NT2/D1 (cell line): ENCODE results near the gene TDRD9.
"Not testable (repeated sequence)": the region's sequence is repeated elsewhere in the genome, so short reads cannot be mapped to it uniquely, and the experiment has no call there.

Experiments
- DNase-seq: peaks from one replicate; pipeline ENCODE4 v3.0.0-alpha.2; 2011; ENCODE audit warnings: low read depth, low spot score
- H3K27me3 ChIP-seq: 2 replicates; pipeline ENCODE4 v1.6.0; 2011; ENCODE audit warnings: mild to moderate bottlenecking; ENCODE audit not compliant: insufficient read length, insufficient read depth
- H3K36me3 ChIP-seq: 2 replicates; pipeline ENCODE4 v1.6.1; 2011; ENCODE audit warnings: mild to moderate bottlenecking, low read length, mixed read lengths; ENCODE audit not compliant: insufficient read depth, insufficient read length
- H3K4me1 ChIP-seq: 2 replicates; pipeline ENCODE4 v1.5.1; 2011; ENCODE audit not compliant: insufficient read depth, insufficient read length
- H3K4me3 ChIP-seq: 2 replicates; pipeline ENCODE4 v1.5.1; 2011; ENCODE audit warnings: low read depth; ENCODE audit not compliant: insufficient read length
- H3K9ac ChIP-seq: 2 replicates; pipeline ENCODE4 v1.6.0; 2011; ENCODE audit warnings: low read depth; ENCODE audit not compliant: insufficient read length
- H3K9me3 ChIP-seq: 2 replicates; pipeline ENCODE4 v1.5.1; 2011; ENCODE audit warnings: mild to moderate bottlenecking, low read length; ENCODE audit not compliant: insufficient read depth
- SUZ12 ChIP-seq: IDR thresholded peaks from 2 replicates; pipeline ENCODE4 v1.6.1; 2011; ENCODE audit not compliant: insufficient read length, insufficient read depth; ENCODE audit errors: extremely low read depth
- YY1 ChIP-seq: IDR thresholded peaks from 2 replicates; pipeline ENCODE4 v1.6.1; 2011; ENCODE audit not compliant: insufficient read length, insufficient read depth
- ZNF274 ChIP-seq: IDR thresholded peaks from 2 replicates; pipeline ENCODE4 v1.6.1; 2011; ENCODE audit warnings: mild to moderate bottlenecking, low read depth, low read length

Gene TDRD9

DNA sequence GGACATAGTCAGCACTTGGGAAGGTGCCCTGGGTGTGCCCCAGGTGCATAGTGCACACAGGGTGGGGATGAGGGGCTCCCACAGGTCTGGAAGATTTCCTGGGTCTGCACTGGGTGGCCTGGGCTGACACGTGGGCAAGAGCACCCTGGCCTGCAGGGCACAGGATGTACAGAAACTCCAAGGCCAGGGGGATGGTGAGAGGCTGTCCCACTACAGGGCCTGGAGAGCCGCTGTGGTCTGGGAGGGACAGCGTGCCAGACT lies 45.1 kb upstream of the TDRD9 start:
- no peak for DNase-seq
- TF ChIP-seq ZNF274 (no peak), YY1 (no peak), SUZ12 (no peak)
- Histone ChIP-seq H3K27me3 (no peaks in the 10 kb centered on the region), H3K9me3 (no peaks in the 10 kb centered on the region), H3K4me1 (peaks cover 20% of the 10 kb centered on the region), H3K4me3 (no peak overlapping the region), H3K36me3 (no peaks in the 10 kb centered on the region), H3K9ac (no peak overlapping the region)

DNA sequence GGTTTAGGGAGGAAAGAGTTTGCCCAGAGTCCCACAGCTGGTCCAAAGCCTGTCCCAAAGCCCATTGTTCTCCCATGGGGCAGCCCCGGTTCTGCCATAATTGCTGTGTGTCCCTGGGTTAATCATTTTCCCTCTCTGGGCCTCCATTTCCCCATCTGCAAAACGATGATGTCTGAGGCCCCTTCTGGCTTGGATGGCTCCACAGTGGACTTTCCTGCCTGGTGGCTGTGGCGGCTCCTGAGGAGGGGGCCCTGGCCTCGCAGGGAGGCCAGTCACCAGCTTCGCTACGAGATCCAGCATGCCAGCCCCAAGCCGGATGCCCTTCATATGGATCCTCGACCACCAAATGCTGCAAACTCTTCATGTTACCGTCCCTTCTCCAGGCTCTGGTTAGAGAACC lies 43.4 kb upstream of the TDRD9 start:
- Histone ChIP-seq H3K4me3 (no peak overlapping the region), H3K4me1 (peaks cover 26% of the 10 kb centered on the region), H3K9ac (no peak overlapping the region), H3K27me3 (no peaks in the 10 kb centered on the region), H3K36me3 (no peaks in the 10 kb centered on the region), H3K9me3 (no peaks in the 10 kb centered on the region)
- DNase-seq = no peak
- no peak for TF ChIP-seq SUZ12
- no peak for TF ChIP-seq ZNF274
- no peak for TF ChIP-seq YY1

DNA sequence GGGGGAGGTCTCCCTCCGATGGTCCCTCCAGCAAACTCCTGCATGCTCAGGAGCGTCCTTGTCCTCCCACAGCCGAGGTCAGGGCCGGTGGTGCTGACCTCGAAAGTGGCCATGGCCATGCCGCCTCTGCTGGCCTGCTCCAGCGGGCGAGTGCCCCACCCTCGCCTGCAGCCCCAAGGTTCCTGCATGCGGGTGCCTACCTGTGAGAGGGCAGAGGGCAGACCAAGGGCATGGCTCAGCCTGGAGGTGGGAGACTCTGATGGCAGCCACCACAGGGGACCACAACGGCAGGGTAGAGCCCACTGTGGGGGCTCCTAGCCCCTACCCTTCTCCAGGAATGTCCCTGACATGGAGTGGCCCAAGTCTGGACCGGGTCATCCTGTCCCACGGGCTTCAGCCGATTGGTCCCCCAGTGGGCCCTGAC lies 42.7 kb upstream of the TDRD9 start:
- Histone ChIP-seq H3K9ac (no peak overlapping the region), H3K9me3 (no peaks in the 10 kb centered on the region), H3K4me1 (peaks cover 22% of the 10 kb centered on the region), H3K36me3 (no peaks in the 10 kb centered on the region), H3K27me3 (no peaks in the 10 kb centered on the region), H3K4me3 (no peak overlapping the region)
- no peak for DNase-seq
- TF ChIP-seq SUZ12 = no peak
- TF ChIP-seq YY1 = no peak
- no peak for TF ChIP-seq ZNF274

DNA sequence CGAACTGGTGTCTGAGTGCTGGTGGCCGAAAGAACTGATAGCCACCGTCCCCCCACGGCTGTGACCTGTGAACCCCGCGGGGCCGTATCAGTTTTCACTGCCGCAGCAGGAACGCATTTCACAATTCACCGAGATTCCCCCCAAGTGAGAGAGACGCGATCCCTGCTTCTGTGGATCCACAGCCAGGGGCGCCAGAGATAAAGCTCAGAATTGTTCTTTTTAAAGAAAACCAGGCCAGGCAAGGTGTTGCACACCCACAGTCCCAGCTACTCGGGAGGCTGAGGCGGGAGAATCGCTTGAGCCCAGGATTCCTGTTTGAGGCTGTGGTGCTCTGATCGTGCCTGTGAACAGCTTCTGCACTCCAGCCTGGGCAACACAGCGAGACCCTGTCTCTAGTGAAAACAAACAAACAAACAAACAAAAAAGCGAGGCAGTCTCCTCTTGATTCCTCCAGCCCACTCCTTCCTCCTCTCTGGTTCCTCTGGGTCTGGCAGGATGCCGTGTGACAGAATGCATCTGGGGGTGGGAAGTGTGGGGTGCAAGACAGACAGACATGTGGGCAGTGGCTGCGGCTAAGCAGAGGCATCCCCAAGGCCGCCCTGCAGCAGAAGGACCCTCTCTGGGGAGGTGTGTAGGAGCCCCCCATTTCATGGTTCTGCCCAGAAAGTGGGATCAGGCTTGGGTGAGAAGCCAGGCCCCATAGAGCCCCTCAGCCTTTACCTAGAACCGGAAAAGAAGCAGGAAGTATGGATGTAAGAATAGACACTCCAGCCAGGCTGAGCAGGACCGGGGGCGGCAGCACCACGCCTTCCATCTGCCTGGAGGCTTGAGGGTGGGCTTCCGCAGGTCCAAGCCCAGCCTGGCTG lies 41.7 kb upstream of the TDRD9 start:
- Histone ChIP-seq H3K9ac (peak overlapping the region; percentile 36), H3K9me3 (no peaks in the 10 kb centered on the region), H3K36me3 (no peaks in the 10 kb centered on the region), H3K27me3 (no peaks in the 10 kb centered on the region), H3K4me3 (no peak overlapping the region), H3K4me1 (peaks cover 12% of the 10 kb centered on the region)
- DNase-seq = no peak
- no peak for TF ChIP-seq YY1
- no peak for TF ChIP-seq SUZ12
- TF ChIP-seq ZNF274 = no peak

DNA sequence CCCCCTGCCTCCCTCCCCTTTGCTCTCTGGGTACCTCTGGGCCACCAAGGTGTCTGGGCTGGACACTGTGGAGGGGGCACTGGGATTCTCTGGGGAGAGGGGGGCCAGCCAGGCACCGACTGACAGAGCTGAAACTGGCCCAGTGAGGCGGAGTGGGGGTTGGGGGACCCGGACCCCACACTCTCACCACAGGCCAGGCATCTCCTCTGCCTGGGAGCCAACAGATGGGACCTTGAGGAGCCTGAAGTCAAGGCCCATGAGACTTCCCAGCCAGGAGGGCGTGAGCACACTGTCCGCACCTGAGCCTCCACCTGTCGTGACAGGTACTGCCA lies 41.1 kb upstream of the TDRD9 start:
- H3K9ac ChIP-seq = peak overlapping the region; percentile 9
- H3K36me3 ChIP-seq = no peaks in the 10 kb centered on the region
- no peak for TF ChIP-seq ZNF274
- TF ChIP-seq SUZ12 = no peak
- TF ChIP-seq YY1 = no peak
- H3K9me3 ChIP-seq = no peaks in the 10 kb centered on the region
- H3K4me1 ChIP-seq = peaks cover 12% of the 10 kb centered on the region
- H3K4me3 ChIP-seq = no peak overlapping the region
- H3K27me3 ChIP-seq = no peaks in the 10 kb centered on the region
- no peak for DNase-seq

DNA sequence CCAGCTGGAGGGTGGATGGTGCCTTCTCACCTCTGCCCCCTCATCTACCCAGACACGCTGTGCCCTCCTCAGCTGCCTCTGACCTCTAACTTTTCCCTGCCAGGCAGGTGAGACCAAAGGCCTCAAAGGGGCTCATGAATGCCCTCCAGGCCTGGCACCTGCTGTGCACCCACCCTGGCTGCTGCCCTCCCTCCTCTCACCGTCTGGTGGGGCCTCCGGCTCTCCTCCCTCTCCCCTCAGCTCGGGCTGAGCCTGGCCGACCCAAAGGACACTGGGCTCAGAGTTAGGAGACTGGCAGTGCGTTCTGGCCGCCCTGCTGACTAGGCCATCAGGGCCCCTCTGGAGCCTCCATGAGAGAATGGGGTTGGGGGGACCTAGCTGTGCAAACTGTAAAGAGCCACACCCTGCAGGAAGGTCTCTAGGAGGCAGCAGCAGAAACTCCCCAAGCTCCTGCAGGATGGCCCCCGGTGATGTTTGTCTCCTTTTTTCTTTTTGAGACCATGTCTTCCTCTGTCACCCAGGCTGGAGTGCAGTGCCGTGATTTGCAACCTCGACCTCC lies 40.6 kb upstream of the TDRD9 start:
- peaks cover 12% of the 10 kb centered on the region for H3K4me1 ChIP-seq
- no peak overlapping the region for H3K4me3 ChIP-seq
- H3K36me3 ChIP-seq = no peaks in the 10 kb centered on the region
- DNase-seq = no peak
- H3K27me3 ChIP-seq = no peaks in the 10 kb centered on the region
- TF ChIP-seq SUZ12 (no peak), ZNF274 (no peak), YY1 (no peak)
- H3K9ac ChIP-seq = no peak overlapping the region
- no peaks in the 10 kb centered on the region for H3K9me3 ChIP-seq

DNA sequence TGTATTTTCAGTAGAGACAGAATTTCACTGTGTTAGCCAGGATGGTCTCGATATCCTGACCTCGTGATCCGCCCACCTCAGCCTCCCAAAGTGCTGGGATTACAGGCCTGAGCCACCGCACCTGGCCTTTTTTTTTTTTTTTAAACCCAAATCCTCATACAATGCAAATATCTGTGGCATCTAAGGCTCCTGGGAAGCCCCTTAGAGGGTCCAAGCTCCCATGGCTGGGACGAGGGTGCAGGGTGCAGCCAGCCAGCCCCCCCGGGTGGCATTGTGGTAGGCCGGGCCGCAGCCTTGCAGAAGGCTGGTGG lies 39.3 kb upstream of the TDRD9 start:
- H3K9ac ChIP-seq, H3K4me3 ChIP-seq, H3K9me3 ChIP-seq, DNase-seq, H3K36me3 ChIP-seq, H3K27me3 ChIP-seq: not testable (repeated sequence)
- H3K4me1 ChIP-seq = peaks cover 10% of the 10 kb centered on the region

DNA sequence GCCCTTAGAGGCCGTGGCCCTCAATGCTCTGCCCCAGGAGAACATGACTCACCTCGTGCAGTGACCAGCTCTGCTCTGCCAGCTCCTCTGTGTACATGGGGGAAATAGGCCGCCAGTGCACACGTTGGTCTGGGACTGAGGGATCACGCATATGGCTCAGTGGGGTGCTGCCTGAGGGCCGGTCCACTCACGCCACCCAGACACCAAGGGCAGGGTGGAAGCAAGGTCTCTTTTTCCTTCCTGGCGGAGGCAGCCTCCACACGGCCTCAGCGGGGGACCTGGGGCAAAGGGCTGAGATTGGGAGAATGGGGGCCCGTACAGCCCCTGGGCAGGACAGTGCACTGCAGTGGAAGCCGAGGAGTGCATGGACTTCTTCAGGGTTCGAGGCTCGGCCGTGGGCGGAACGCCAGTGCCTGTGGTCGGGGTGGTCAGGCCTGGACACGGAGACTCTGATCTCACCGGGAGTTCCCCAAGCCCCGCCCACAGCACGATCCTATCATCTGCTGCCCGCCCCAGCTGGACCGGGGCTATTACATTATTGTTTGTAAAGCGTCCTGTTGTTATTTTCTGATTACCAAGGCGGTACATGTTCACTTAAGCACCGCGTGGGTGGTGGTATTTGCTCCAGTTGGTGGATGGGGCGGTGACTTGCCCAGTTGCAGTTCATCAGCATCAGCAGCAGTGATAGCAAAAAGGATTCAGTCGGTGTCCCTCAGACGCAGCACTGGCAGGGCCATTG lies 38.8 kb upstream of the TDRD9 start:
- no peaks in the 10 kb centered on the region for H3K9me3 ChIP-seq
- no peaks in the 10 kb centered on the region for H3K36me3 ChIP-seq
- H3K27me3 ChIP-seq = no peaks in the 10 kb centered on the region
- H3K9ac ChIP-seq = peak overlapping the region; percentile 36
- DNase-seq = no peak
- H3K4me1 ChIP-seq = peaks cover 10% of the 10 kb centered on the region
- TF ChIP-seq YY1 (no peak), SUZ12 (no peak), ZNF274 (no peak)
- no peak overlapping the region for H3K4me3 ChIP-seq
